ENCODE results near the gene OR6B3.

The OR6B3 gene

GRCh38 chr2:240032406-240033329 lies 20.7 kb downstream of the OR6B3 start:
- Histone ChIP-seq H3K27ac (ENCODE audit: low read depth, low read length) (no peak overlapping the region), H3K4me3 (ENCODE audit: low read length) (no peak overlapping the region)

GRCh38 chr2:240030379-240031094 lies 22.8 kb downstream of the OR6B3 start, which contains the start of gene OR6B2:
Gene OR6B2, minus strand, starts transcription at chr2:240030429. Its CDS starts 0 bp downstream, at chr2:240030429.
- Histone ChIP-seq H3K79me2 (ENCODE audit: control insufficient read depth, insufficient read depth, low read length) (no peaks in the 10 kb centered on the region), H3K4me3 (ENCODE audit: low read length) (no peak within 1 kb of the TSS), H3K9ac (ENCODE audit: low read length) (no peak within 1 kb of the TSS), H4K8ac (ENCODE audit: low read depth, low read length) (no peak within 1 kb of the TSS), H3K79me1 (ENCODE audit: low read length) (no peaks in the 10 kb centered on the region), H3K4ac (ENCODE audit: low read depth, low read length) (no peak within 1 kb of the TSS), H2AK5ac (ENCODE audit: low read length) (no peak within 1 kb of the TSS), H2BK15ac (replicated peaks; ENCODE audit: low read depth) (no peak within 1 kb of the TSS), H2BK5ac (ENCODE audit: low read length) (no peak within 1 kb of the TSS), H3K27me3 (ENCODE audit: insufficient read depth, low read length, poor library complexity) (no peaks in the 10 kb centered on the region), H2BK120ac (ENCODE audit: low read depth, low read length) (no peak within 1 kb of the TSS), H3K18ac (ENCODE audit: low read length) (no peak within 1 kb of the TSS), H3K56ac (ENCODE audit: low read length) (no peak within 1 kb of the TSS), H3K4me2 (ENCODE audit: low read length) (no peak within 1 kb of the TSS), H3K36me3 (ENCODE audit: control insufficient read depth, insufficient read depth, low read length) (no peaks in the 10 kb centered on the region), H3K23ac (ENCODE audit: low read length) (no peak within 1 kb of the TSS), H3K4me1 (ENCODE audit: control insufficient read depth, low read depth, low read length) (no peaks in the 10 kb centered on the region), H4K5ac (ENCODE audit: low read length) (no peak within 1 kb of the TSS), H3K27ac (ENCODE audit: low read depth, low read length) (no peak within 1 kb of the TSS)
- no peak for DNase-seq
- WGBS (ENCODE audit: extremely low coverage, insufficient coverage, low lambda C conversion rate) = no CpG with 5 or more reads among the region's 6 CpGs

More at GRCh38 chr2:240032406-240033329, 20.7 kb downstream of the OR6B3 start:
- WGBS (ENCODE audit: extremely low coverage, insufficient coverage, low lambda C conversion rate) = no CpG with 5 or more reads among the region's 14 CpGs
- no peak overlapping the region for H2BK120ac ChIP-seq (ENCODE audit: low read depth, low read length)
- H3K23ac ChIP-seq (ENCODE audit: low read length) = no peak overlapping the region
- H2AK5ac ChIP-seq (ENCODE audit: low read length) = no peak overlapping the region
- H3K9ac ChIP-seq (ENCODE audit: low read length) = no peak overlapping the region
- no peak overlapping the region for H2BK15ac ChIP-seq (replicated peaks; ENCODE audit: low read depth)
- H3K36me3 ChIP-seq (ENCODE audit: control insufficient read depth, insufficient read depth, low read length) = no peaks in the 10 kb centered on the region
- H2BK5ac ChIP-seq (ENCODE audit: low read length) = no peak overlapping the region
- peak overlapping the region; percentile 27 for H3K56ac ChIP-seq (ENCODE audit: low read length)
- no peak overlapping the region for H4K8ac ChIP-seq (ENCODE audit: low read depth, low read length)
- H3K27me3 ChIP-seq (ENCODE audit: insufficient read depth, low read length, poor library complexity) = no peaks in the 10 kb centered on the region
- H3K18ac ChIP-seq (ENCODE audit: low read length) = no peak overlapping the region
- DNase-seq = no peak
- H3K79me1 ChIP-seq (ENCODE audit: low read length) = no peaks in the 10 kb centered on the region
- H3K79me2 ChIP-seq (ENCODE audit: control insufficient read depth, insufficient read depth, low read length) = no peaks in the 10 kb centered on the region
- H3K4me2 ChIP-seq (ENCODE audit: low read length) = no peak overlapping the region
- no peak overlapping the region for H4K5ac ChIP-seq (ENCODE audit: low read length)
- H3K4ac ChIP-seq (ENCODE audit: low read depth, low read length) = no peak overlapping the region
- H3K4me1 ChIP-seq (ENCODE audit: control insufficient read depth, low read depth, low read length) = no peaks in the 10 kb centered on the region

- H3K4ac ChIP-seq (ENCODE audit: low read depth, low read length) = no peak overlapping the region
- no peak overlapping the region for H2BK120ac ChIP-seq (ENCODE audit: low read depth, low read length)
- H3K4me2 ChIP-seq (ENCODE audit: low read length) = peak overlapping the region; percentile 85
- peak overlapping the region; percentile 85 for H3K4me3 ChIP-seq (ENCODE audit: low read length)
- H3K18ac ChIP-seq (ENCODE audit: low read length) = no peak overlapping the region
- H3K27me3 ChIP-seq (ENCODE audit: insufficient read depth, low read length, poor library complexity) = no peaks in the 10 kb centered on the region
- no peak overlapping the region for H3K23ac ChIP-seq (ENCODE audit: low read length)
- no peak overlapping the region for H4K5ac ChIP-seq (ENCODE audit: low read length)
- no peak overlapping the region for H4K8ac ChIP-seq (ENCODE audit: low read depth, low read length)
- DNase-seq = peak; percentile 8
- H2BK15ac ChIP-seq (replicated peaks; ENCODE audit: low read depth) = no peak overlapping the region
- H3K56ac ChIP-seq (ENCODE audit: low read length) = peak overlapping the region; percentile 84
- H3K36me3 ChIP-seq (ENCODE audit: control insufficient read depth, insufficient read depth, low read length) = peaks cover 6% of the 10 kb centered on the region
- H3K27ac ChIP-seq (ENCODE audit: low read depth, low read length) = no peak overlapping the region
- H3K79me2 ChIP-seq (ENCODE audit: control insufficient read depth, insufficient read depth, low read length) = peaks cover 23% of the 10 kb centered on the region
- peak overlapping the region; percentile 79 for H3K9ac ChIP-seq (ENCODE audit: low read length)
- H2AK5ac ChIP-seq (ENCODE audit: low read length) = no peak overlapping the region
- peaks cover 19% of the 10 kb centered on the region for H3K79me1 ChIP-seq (ENCODE audit: low read length)
- no peak overlapping the region for H2BK5ac ChIP-seq (ENCODE audit: low read length)
- no peaks in the 10 kb centered on the region for H3K4me1 ChIP-seq (ENCODE audit: control insufficient read depth, low read depth, low read length)
- WGBS (ENCODE audit: extremely low coverage, insufficient coverage, low lambda C conversion rate) = no CpG with 5 or more reads among the region's 22 CpGs
These were observed 28.6 kb downstream of the OR6B3 start for GRCh38 chr2:240024766-240025165.

DNA sequence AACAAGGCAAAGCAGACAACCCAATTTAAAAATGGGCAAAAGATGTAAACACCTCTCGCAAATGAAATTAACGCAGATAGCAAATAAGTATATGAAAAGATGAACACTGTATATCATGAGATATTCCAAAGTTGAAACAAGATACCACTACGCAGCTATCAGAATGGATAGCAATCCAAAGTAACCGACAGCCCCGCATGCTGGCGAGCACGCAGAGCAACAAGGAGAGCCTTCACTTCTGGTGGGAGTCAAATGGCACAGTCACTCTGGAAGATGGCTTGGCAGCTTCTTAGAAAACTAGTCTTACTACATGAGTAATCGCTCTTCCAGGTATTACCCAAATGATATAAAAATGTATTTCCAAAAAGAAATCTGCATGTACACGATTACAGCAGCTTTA lies 29.5 kb downstream of the OR6B3 start:
- Histone ChIP-seq H3K4me2 (ENCODE audit: low read length) (no peak overlapping the region), H3K79me1 (ENCODE audit: low read length) (peaks cover 19% of the 10 kb centered on the region), H3K23ac (ENCODE audit: low read length) (no peak overlapping the region), H2BK5ac (ENCODE audit: low read length) (no peak overlapping the region), H3K4me3 (ENCODE audit: low read length) (no peak overlapping the region), H2BK120ac (ENCODE audit: low read depth, low read length) (no peak overlapping the region), H3K9ac (ENCODE audit: low read length) (no peak overlapping the region), H3K4me1 (ENCODE audit: control insufficient read depth, low read depth, low read length) (no peaks in the 10 kb centered on the region), H4K8ac (ENCODE audit: low read depth, low read length) (no peak overlapping the region), H3K36me3 (ENCODE audit: control insufficient read depth, insufficient read depth, low read length) (peaks cover 8% of the 10 kb centered on the region), H3K27me3 (ENCODE audit: insufficient read depth, low read length, poor library complexity) (no peaks in the 10 kb centered on the region), H4K5ac (ENCODE audit: low read length) (no peak overlapping the region), H3K4ac (ENCODE audit: low read depth, low read length) (no peak overlapping the region), H3K18ac (ENCODE audit: low read length) (no peak overlapping the region), H3K56ac (ENCODE audit: low read length) (no peak overlapping the region), H2AK5ac (ENCODE audit: low read length) (no peak overlapping the region), H3K79me2 (ENCODE audit: control insufficient read depth, insufficient read depth, low read length) (peaks cover 23% of the 10 kb centered on the region), H3K27ac (ENCODE audit: low read depth, low read length) (no peak overlapping the region), H2BK15ac (replicated peaks; ENCODE audit: low read depth) (no peak overlapping the region)
- WGBS (ENCODE audit: extremely low coverage, insufficient coverage, low lambda C conversion rate) = no CpG with 5 or more reads among the region's 9 CpGs
- DNase-seq = peak; percentile 1

DNA sequence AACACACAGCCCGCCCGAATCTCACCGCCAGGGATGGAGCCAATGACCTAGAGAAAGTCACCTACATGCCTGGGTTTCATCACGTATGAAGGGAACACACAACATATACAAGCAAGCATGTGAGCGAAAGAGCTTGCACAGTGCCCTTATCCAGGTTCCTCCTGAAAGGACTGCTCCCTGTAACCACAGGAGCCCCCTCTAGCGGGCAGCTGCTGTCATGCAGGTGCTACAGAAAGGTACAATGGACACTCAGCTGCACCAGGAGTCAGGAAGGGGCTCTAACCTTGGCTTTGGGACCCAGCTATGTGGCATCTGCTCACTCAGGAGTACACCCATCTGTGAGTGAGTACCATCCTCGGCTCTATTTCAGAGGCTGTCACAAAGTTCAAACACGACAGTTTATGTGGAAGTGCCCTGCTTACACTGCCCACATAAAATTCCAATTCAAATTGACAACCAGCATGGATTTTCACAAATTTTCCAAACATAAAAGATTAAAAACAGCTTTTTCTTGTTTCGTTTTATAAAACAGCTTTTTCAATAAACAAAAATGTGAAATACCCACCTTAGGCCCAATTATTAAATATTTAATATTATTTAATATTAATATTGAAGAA lies 31.7 kb downstream of the OR6B3 start:
- H2BK5ac ChIP-seq (ENCODE audit: low read length) = no peak overlapping the region
- no peaks in the 10 kb centered on the region for H3K4me1 ChIP-seq (ENCODE audit: control insufficient read depth, low read depth, low read length)
- H3K23ac ChIP-seq (ENCODE audit: low read length) = no peak overlapping the region
- H3K79me1 ChIP-seq (ENCODE audit: low read length) = peaks cover 19% of the 10 kb centered on the region
- DNase-seq = peak; percentile 85
- H3K56ac ChIP-seq (ENCODE audit: low read length) = no peak overlapping the region
- no peak overlapping the region for H3K4ac ChIP-seq (ENCODE audit: low read depth, low read length)
- H3K27me3 ChIP-seq (ENCODE audit: insufficient read depth, low read length, poor library complexity) = no peaks in the 10 kb centered on the region
- 100% methylated on average over 1 of the region's 9 CpGs for WGBS (ENCODE audit: extremely low coverage, insufficient coverage, low lambda C conversion rate)
- H2AK5ac ChIP-seq (ENCODE audit: low read length) = no peak overlapping the region
- no peak overlapping the region for H3K4me2 ChIP-seq (ENCODE audit: low read length)
- no peak overlapping the region for H3K9ac ChIP-seq (ENCODE audit: low read length)
- H3K4me3 ChIP-seq (ENCODE audit: low read length) = no peak overlapping the region
- H3K27ac ChIP-seq (ENCODE audit: low read depth, low read length) = no peak overlapping the region
- no peak overlapping the region for H2BK120ac ChIP-seq (ENCODE audit: low read depth, low read length)
- no peak overlapping the region for H4K5ac ChIP-seq (ENCODE audit: low read length)
- H2BK15ac ChIP-seq (replicated peaks; ENCODE audit: low read depth) = no peak overlapping the region
- peaks cover 13% of the 10 kb centered on the region for H3K36me3 ChIP-seq (ENCODE audit: control insufficient read depth, insufficient read depth, low read length)
- no peak overlapping the region for H3K18ac ChIP-seq (ENCODE audit: low read length)
- H3K79me2 ChIP-seq (ENCODE audit: control insufficient read depth, insufficient read depth, low read length) = peaks cover 23% of the 10 kb centered on the region
- H4K8ac ChIP-seq (ENCODE audit: low read depth, low read length) = no peak overlapping the region

All from mesendoderm (in vitro differentiated cells).